HepG2 (cell line): ENCODE measurements around the gene ATG16L2. TPM values are rescaled to one million over a fixed set of nuclear protein-coding genes. Genes with fewer than 3 reads are reported as not detected.

Source experiments
- LRRFIP1 ChIP-seq: sonication (generic); formaldehyde crosslinking; conservative IDR thresholded peaks from 2 replicates; pipeline ENCODE4 v1.4.0; 2020; ENCODE audit warnings: missing genetic modification reagents
- NCOA5 ChIP-seq: sonication (generic); formaldehyde crosslinking; IDR thresholded peaks from 2 replicates; pipeline ENCODE4 v1.4.0; 2020; ENCODE audit warnings: missing genetic modification reagents
- PCBP2 ChIP-seq: fragments of 200-400 bp; formaldehyde crosslinking; optimal IDR thresholded peaks from 2 replicates; pipeline ENCODE3; 2018; ENCODE audit warnings: low read length, low read depth; ENCODE audit not compliant: poor library complexity, severe bottlenecking
- RBAK ChIP-seq: sonication (generic); formaldehyde crosslinking; IDR thresholded peaks from 2 replicates; pipeline ENCODE4 v1.5.1; 2020; ENCODE audit warnings: mild to moderate bottlenecking, missing genetic modification reagents
- RORA ChIP-seq: sonication (generic); formaldehyde crosslinking; IDR thresholded peaks from 2 replicates; pipeline ENCODE4 v1.5.0; 2020; ENCODE audit warnings: mild to moderate bottlenecking, missing genetic modification reagents, moderate library complexity
- SNAI1 ChIP-seq: sonication (generic); formaldehyde crosslinking; IDR thresholded peaks from 2 replicates; pipeline ENCODE4 v1.5.0; 2020; ENCODE audit warnings: mild to moderate bottlenecking, missing genetic modification reagents, borderline replicate concordance
- ZFYVE20 ChIP-seq: sonication (generic); formaldehyde crosslinking; IDR thresholded peaks from 2 replicates; pipeline ENCODE4 v1.8.0; 2023; ENCODE audit warnings: low read depth, mild to moderate bottlenecking, moderate library complexity, missing genetic modification reagents, borderline replicate concordance
- ZNF124 ChIP-seq: sonication (generic); formaldehyde crosslinking; IDR thresholded peaks from 2 replicates; pipeline ENCODE4 v1.4.0; 2020; ENCODE audit warnings: missing genetic modification reagents
- ZNF318 ChIP-seq: sonication (generic); formaldehyde crosslinking; IDR thresholded peaks from 2 replicates; pipeline ENCODE4 v1.4.0; 2020; ENCODE audit warnings: mild to moderate bottlenecking, missing genetic modification reagents
- ZNF367 ChIP-seq: sonication (generic); formaldehyde crosslinking; IDR thresholded peaks from 2 replicates; pipeline ENCODE4 v1.4.0; 2020; ENCODE audit warnings: missing genetic modification reagents, borderline replicate concordance
- ZNF558 ChIP-seq: sonication (generic); formaldehyde crosslinking; IDR thresholded peaks from 2 replicates; pipeline ENCODE4 v1.9.0; 2022; ENCODE audit warnings: mild to moderate bottlenecking, missing genetic modification reagents, borderline replicate concordance
- ZNF800 ChIP-seq: sonication (generic); formaldehyde crosslinking; IDR thresholded peaks from 2 replicates; pipeline ENCODE4 v1.4.0; 2020; ENCODE audit warnings: missing genetic modification reagents
- polyA plus RNA-seq, 8 experiments: library from polyadenylated mRNA; depleted of rRNA in 3 of 8; stranded (reverse) in 7 of 8; unstranded in 1 of 8; fragments of >200 nt; fragmentation: Illumina TruSeq in 4 of 8; extraction: Trizol in 4 of 8; gene quantifications; 2 replicates each; pipeline versions ENCODE4 v1.2.1 to v1.2.3, GENCODE V29; 2011 to 2016; ENCODE audit warnings: low read depth in 4 of 8, missing spikeins in 1 of 8, mixed read lengths in 1 of 8; ENCODE audit not compliant: insufficient read depth in 1 of 8
- total RNA-seq, 5 experiments: library from RNA; depleted of rRNA; stranded (reverse); fragments of >200 nt; fragmentation: Illumina TruSeq; extraction: Trizol; gene quantifications; 2 replicates each; pipeline ENCODE4 v1.2.3, GENCODE V29; 2016; ENCODE audit warnings: low read depth in 1 of 5
- TF ChIP-seq, protein P1 (sequence below): IDR thresholded peaks from 2 replicates; pipeline ENCODE4 v1.6.1; 2016; ENCODE audit warnings: missing compliant biosample characterization, missing genetic modification reagents, borderline replicate concordance

ATG16L2 gene
- total and polyA plus RNA-seq, 2 of the 13 experiments (the other 11 are each of a cell fraction or from before 2014, with no cell fraction given) = 6.2 to 14.8 TPM

GRCh38 chr11:72793425-72794367 is 20.5 kb upstream of the ATG16L2 start, which contains the start of gene STARD10 (continued):
- TF ChIP-seq ZNF800 (CRISPR knock-in tag) = no peak
- peak; percentile 27; the same call in 1 of the 2 replicates for TF ChIP-seq ZNF318 (CRISPR knock-in tag)
- 0 out of 2 replicates have a peak, but pooled peaks have one; percentile 48 for TF ChIP-seq ZNF124 (CRISPR knock-in tag)
- TF ChIP-seq PCBP2 = no peak
- TF ChIP-seq LRRFIP1 (CRISPR knock-in tag) = no peak
- no peak for TF ChIP-seq RORA (CRISPR knock-in tag)
- TF ChIP-seq NCOA5 (CRISPR knock-in tag) = no peak
- TF ChIP-seq, protein P1, sequence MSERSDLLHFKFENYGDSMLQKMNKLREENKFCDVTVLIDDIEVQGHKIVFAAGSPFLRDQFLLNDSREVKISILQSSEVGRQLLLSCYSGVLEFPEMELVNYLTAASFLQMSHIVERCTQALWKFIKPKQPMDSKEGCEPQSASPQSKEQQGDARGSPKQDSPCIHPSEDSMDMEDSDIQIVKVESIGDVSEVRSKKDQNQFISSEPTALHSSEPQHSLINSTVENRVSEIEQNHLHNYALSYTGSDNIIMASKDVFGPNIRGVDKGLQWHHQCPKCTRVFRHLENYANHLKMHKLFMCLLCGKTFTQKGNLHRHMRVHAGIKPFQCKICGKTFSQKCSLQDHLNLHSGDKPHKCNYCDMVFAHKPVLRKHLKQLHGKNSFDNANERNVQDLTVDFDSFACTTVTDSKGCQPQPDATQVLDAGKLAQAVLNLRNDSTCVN (CRISPR knock-in tag) = no peak; the same call in 1 of the 2 replicates
- no peak for TF ChIP-seq ZFYVE20 (CRISPR knock-in tag)
- no peak for TF ChIP-seq SNAI1 (CRISPR knock-in tag)
- TF ChIP-seq ZNF558 = no peak
- TF ChIP-seq RBAK = no peak
- no peak for TF ChIP-seq ZNF367
